Endothelial cell of umbilical vein (primary cell): Measurements from ENCODE around the gene B3GNT3. TPM values are rescaled to one million over a fixed set of nuclear protein-coding genes. Genes with fewer than 3 reads are reported as not detected.
A peak's percentile ranks its signal among the peaks of the same experiment; 100 is the strongest.

Experiments
- BruUV-seq: library from RNA; stranded (reverse); fragments of 400-500 nt; replicated peaks from 2 replicates; lab custom pipeline; 2021; lab: Mats Ljungman, UMichigan
- CTCF ChIA-PET: fragments of 300-600, 350-600 bp; sonication (Branson Sonifier 250); formaldehyde crosslinking; loops from one replicate; lab custom pipeline; 2021; ENCODE audit warnings: antibody characterized with exemption, inconsistent platforms; lab: Charles Lee
- POLR2A ChIA-PET: fragments of 300-600, 350-600 bp; sonication (Branson Sonifier 250); formaldehyde crosslinking; loops from one replicate; lab custom pipeline; 2021; ENCODE audit warnings: antibody characterized with exemption, inconsistent platforms; lab: Charles Lee
- DNase-seq: peaks from one replicate; pipeline ENCODE4 v3.0.0-alpha.2; 2011; ENCODE audit warnings: low read depth, low spot score
- FAIRE-seq: peaks from 2 replicates; lab custom pipeline; 2011; peaks lifted over from hg19 to GRCh38; lab: Jason Lieb, UNC
- H2AFZ ChIP-seq: 2 replicates; pipeline ENCODE4 v1.6.0; 2012; ENCODE audit warnings: low read depth, low read length, control low read depth, inconsistent platforms
- H3K27ac ChIP-seq: 2 replicates; pipeline ENCODE4 v1.5.1; 2011; ENCODE audit warnings: low read depth, mild to moderate bottlenecking, control low read depth, low read length, moderate library complexity; ENCODE audit not compliant: insufficient read depth
- H3K27me3 ChIP-seq, 2 experiments: 2 replicates each; pipeline versions ENCODE4 v1.6.0 to v1.6.1; 2011; ENCODE audit warnings: low read length in 2 of 2, mixed read lengths in 1 of 2; ENCODE audit not compliant: control insufficient read depth in 2 of 2, insufficient read depth in 2 of 2
- H3K36me3 ChIP-seq, 2 experiments: 2 replicates in 1 of 2; 3 replicates in 1 of 2; pipeline ENCODE4 v1.5.1; 2011; ENCODE audit warnings: low read length in 2 of 2, mild to moderate bottlenecking in 1 of 2, moderate library complexity in 1 of 2; ENCODE audit not compliant: control insufficient read depth in 2 of 2, insufficient read depth in 2 of 2; ENCODE audit errors: extremely low read depth in 1 of 2
- H3K4me1 ChIP-seq: 3 replicates; pipeline ENCODE4 v1.5.1; 2011; ENCODE audit warnings: mild to moderate bottlenecking, low read length; ENCODE audit not compliant: control insufficient read depth, insufficient read depth; ENCODE audit errors: extremely low read depth
- H3K4me2 ChIP-seq: 2 replicates; pipeline ENCODE4 v1.6.1; 2011; ENCODE audit warnings: low read length, control low read depth, mixed read lengths; ENCODE audit not compliant: insufficient read depth
- H3K4me3 ChIP-seq, 3 experiments: fragments of 200-600 bp in 1 of 3; sonication (generic), shearing (Covaris generic) in 1 of 3; replicated peaks in 1 of 3; 2 replicates each; pipeline ENCODE4 v1.5.1; 2011 to 2016; ENCODE audit warnings: control low read depth in 3 of 3, low read length in 3 of 3, mild to moderate bottlenecking in 2 of 3, inconsistent platforms in 1 of 3, low read depth in 1 of 3, moderate library complexity in 1 of 3; ENCODE audit not compliant: insufficient read depth in 1 of 3
- H3K79me2 ChIP-seq: 2 replicates; pipeline ENCODE4 v1.6.0; 2012; ENCODE audit warnings: low read length, inconsistent platforms; ENCODE audit not compliant: control insufficient read depth, insufficient read depth
- H3K9ac ChIP-seq: replicated peaks from 2 replicates; pipeline ENCODE3; 2011; ENCODE audit warnings: low read length, control low read depth; ENCODE audit not compliant: insufficient read depth; ENCODE audit errors: extremely low read depth
- H3K9me1 ChIP-seq: replicated peaks from 3 replicates; pipeline ENCODE4 v1.6.0; 2011; ENCODE audit warnings: mild to moderate bottlenecking, low read length; ENCODE audit not compliant: control insufficient read depth, insufficient read depth; ENCODE audit errors: extremely low read depth
- H3K9me3 ChIP-seq: replicated peaks from 2 replicates; pipeline ENCODE4 v1.5.1; 2012; ENCODE audit warnings: low read length, inconsistent platforms; ENCODE audit not compliant: control insufficient read depth, insufficient read depth
- H4K20me1 ChIP-seq: replicated peaks from 2 replicates; pipeline ENCODE3; 2011; ENCODE audit warnings: mild to moderate bottlenecking, low read length; ENCODE audit not compliant: control insufficient read depth, insufficient read depth; ENCODE audit errors: extremely low read depth
- EZH2 ChIP-seq: IDR thresholded peaks from 2 replicates; pipeline ENCODE4 v1.6.1; 2012; ENCODE audit warnings: borderline replicate concordance, low read depth, mild to moderate bottlenecking, moderate library complexity, low read length, inconsistent platforms; ENCODE audit not compliant: severe bottlenecking
- FOS ChIP-seq: IDR thresholded peaks from 2 replicates; pipeline ENCODE4 v1.6.1; 2011; ENCODE audit warnings: mild to moderate bottlenecking, low read length, moderate library complexity, borderline replicate concordance; ENCODE audit not compliant: insufficient read depth
- GATA2 ChIP-seq: IDR thresholded peaks from 2 replicates; pipeline ENCODE4 v1.7.0; 2011; ENCODE audit warnings: low read depth, mild to moderate bottlenecking, moderate library complexity, mixed read lengths, low read length; ENCODE audit not compliant: insufficient read length, insufficient read depth
- JUN ChIP-seq: IDR thresholded peaks from 2 replicates; pipeline ENCODE4 v1.6.1; 2011; ENCODE audit warnings: borderline replicate concordance, low read depth; ENCODE audit not compliant: insufficient read length, insufficient read depth
- MYC ChIP-seq: IDR thresholded peaks from one replicate; pipeline ENCODE4 v1.6.1; 2011; ENCODE audit warnings: mild to moderate bottlenecking, low read depth, low read length
- POLR2A ChIP-seq: IDR thresholded peaks from 2 replicates; pipeline ENCODE4 v1.6.1; 2012; ENCODE audit warnings: low read depth, mild to moderate bottlenecking, control low read depth, low read length
- POLR2AphosphoS5 ChIP-seq: IDR thresholded peaks from 2 replicates; pipeline ENCODE4 v1.6.1; 2012; ENCODE audit warnings: low read depth, mild to moderate bottlenecking, control low read depth, low read length, moderate library complexity; ENCODE audit not compliant: insufficient read depth
- dilution Hi-C: fragments of 300-500 bp; cut with MboI; formaldehyde crosslinking; loops from one replicate; pipeline ENCODE4 v1.15.0; 2019; ENCODE audit warnings: low sequenced_read_pairs; ENCODE audit not compliant: extremely low pct_ligation_motif_present
- intact Hi-C: fragments of 100-400 bp; cut with micrococcal nuclease; formaldehyde crosslinking; loops from one replicate; pipeline ENCODE4 v1.10.0; 2022
- polyA plus RNA-seq, 4 experiments: library from polyadenylated mRNA; depleted of rRNA in 3 of 4; stranded (reverse) in 3 of 4; unstranded in 1 of 4; fragments of >200 nt; gene quantifications; 2 replicates each; pipeline versions ENCODE4 v1.2.1 to v1.2.3, GENCODE V29; 2011 to 2012; ENCODE audit warnings: missing spikeins in 1 of 4
- total RNA-seq: library from RNA; stranded (reverse); gene quantifications from 2 replicates; pipeline ENCODE4 v1.2.3, GENCODE V29; 2021
- TF ChIP-seq, protein P1 (sequence below), 2 donors: IDR thresholded peaks; 1 replicate in 1 of 2; 2 replicates in 1 of 2; pipeline ENCODE4 v1.5.1; 2011; ENCODE audit warnings: low read length in 2 of 2, mild to moderate bottlenecking in 2 of 2, moderate library complexity in 2 of 2, control low read depth in 1 of 2, inconsistent platforms in 1 of 2, low read depth in 1 of 2; ENCODE audit not compliant: insufficient read depth in 1 of 2; ENCODE audit errors: extremely low read depth in 1 of 2
- TF ChIP-seq, protein P2 (sequence below): IDR thresholded peaks from 2 replicates; pipeline ENCODE4 v1.6.1; 2011; ENCODE audit not compliant: insufficient read depth, insufficient read length

Gene B3GNT3
- total and polyA plus RNA-seq, 2 donors (not counting 3 experiments of a cell fraction or from before 2014, with no cell fraction given), result 0.10 TPM; not detected in 1

- H3K4me2 ChIP-seq, result peak overlapping the region; percentile 1
- intact Hi-C loops (loop anchor here (5.0 kb wide), 1 partner anchor 327 kb away; no protein-coding TSS in a partner anchor), dilution Hi-C loops (no loop called here)
- no peak overlapping the region for H3K4me3 ChIP-seq
- H3K36me3 ChIP-seq, result no peaks in the 10 kb centered on the region
- ChIA-PET POLR2A (interaction anchor here (0.9 kb wide), 1 partner anchor 80 kb away, joined by 3 read pairs; the partner anchor contains the start of gene RPL18A), CTCF (interaction anchor here (1.0 to 1.6 kb wide), 3 partner anchors 11 to 80 kb away, joined by 3 to 5 read pairs (median 3); partner anchors contain the start of gene RPL18A)
- BruUV-seq, result no TSS peak
- no peak overlapping the region for H3K27ac ChIP-seq
- H2AFZ ChIP-seq, result peak overlapping the region; percentile 75
- H3K79me2 ChIP-seq, result no peaks in the 10 kb centered on the region
- no peaks in the 10 kb centered on the region for H3K9me1 ChIP-seq
- H3K9ac ChIP-seq, result no peak overlapping the region
- DNase-seq (no peak), FAIRE-seq (peak; percentile 67)
- TF ChIP-seq, protein P1, sequence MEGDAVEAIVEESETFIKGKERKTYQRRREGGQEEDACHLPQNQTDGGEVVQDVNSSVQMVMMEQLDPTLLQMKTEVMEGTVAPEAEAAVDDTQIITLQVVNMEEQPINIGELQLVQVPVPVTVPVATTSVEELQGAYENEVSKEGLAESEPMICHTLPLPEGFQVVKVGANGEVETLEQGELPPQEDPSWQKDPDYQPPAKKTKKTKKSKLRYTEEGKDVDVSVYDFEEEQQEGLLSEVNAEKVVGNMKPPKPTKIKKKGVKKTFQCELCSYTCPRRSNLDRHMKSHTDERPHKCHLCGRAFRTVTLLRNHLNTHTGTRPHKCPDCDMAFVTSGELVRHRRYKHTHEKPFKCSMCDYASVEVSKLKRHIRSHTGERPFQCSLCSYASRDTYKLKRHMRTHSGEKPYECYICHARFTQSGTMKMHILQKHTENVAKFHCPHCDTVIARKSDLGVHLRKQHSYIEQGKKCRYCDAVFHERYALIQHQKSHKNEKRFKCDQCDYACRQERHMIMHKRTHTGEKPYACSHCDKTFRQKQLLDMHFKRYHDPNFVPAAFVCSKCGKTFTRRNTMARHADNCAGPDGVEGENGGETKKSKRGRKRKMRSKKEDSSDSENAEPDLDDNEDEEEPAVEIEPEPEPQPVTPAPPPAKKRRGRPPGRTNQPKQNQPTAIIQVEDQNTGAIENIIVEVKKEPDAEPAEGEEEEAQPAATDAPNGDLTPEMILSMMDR (IDR thresholded peaks at IDR 0.05; ENCODE audit: extremely low read depth in 1 of 2, insufficient read depth in 1 of 2, low read depth in 1 of 2, low read length in 2 of 2), result no peak
- no peak for TF ChIP-seq EZH2
- TF ChIP-seq GATA2, result no peak
- no peak for TF ChIP-seq POLR2AphosphoS5
- TF ChIP-seq FOS, result no peak
- no peak for TF ChIP-seq POLR2A
- TF ChIP-seq JUN, result no peak
- TF ChIP-seq MYC, result no peak
- TF ChIP-seq, protein P2, sequence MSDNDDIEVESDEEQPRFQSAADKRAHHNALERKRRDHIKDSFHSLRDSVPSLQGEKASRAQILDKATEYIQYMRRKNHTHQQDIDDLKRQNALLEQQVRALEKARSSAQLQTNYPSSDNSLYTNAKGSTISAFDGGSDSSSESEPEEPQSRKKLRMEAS, result no peak
- H3K9me3 ChIP-seq, result no peaks in the 10 kb centered on the region
- H3K27me3 ChIP-seq, result no peaks in the 10 kb centered on the region
- no peaks in the 10 kb centered on the region for H4K20me1 ChIP-seq
- no peaks in the 10 kb centered on the region for H3K4me1 ChIP-seq
Measured at GRCh38 chr19:17778968-17779929, 15.7 kb upstream of the B3GNT3 start.
